K562 (cell line): ENCODE results near the gene ZNF408. TPM values are rescaled to one million over a fixed set of nuclear protein-coding genes. Genes with fewer than 3 reads are reported as not detected.

Source experiments
- ATAC-seq: fragments of 200-7000 bp; cut with Tn5 transposase; 3 replicates; pipeline ENCODE4 v1.9.1; 2020; ENCODE audit warnings: moderate library complexity
- BruUV-seq: library from RNA; stranded (reverse); fragments of 400-500 nt; replicated peaks from 2 replicates; lab custom pipeline; 2021; lab: Mats Ljungman, UMichigan
- CTCF ChIA-PET: fragments of 300-600 bp; formaldehyde crosslinking; extraction: SDS; loops from one replicate; lab custom pipeline; 2021; ENCODE audit warnings: low intra/inter-chr PET ratio; lab: Yijun Ruan, JAX
- POLR2A ChIA-PET: fragments of 300-600, 350-650 bp; sonication (Branson Sonifier 250); formaldehyde crosslinking; extraction: SDS; loops from one replicate; lab custom pipeline; 2021; ENCODE audit warnings: antibody characterized with exemption, inconsistent platforms; lab: Yijun Ruan, JAX
- DNase-seq, 4 experiments: peaks; one replicate each; pipeline versions ENCODE4 v3.0.0 to v3.0.0-alpha.2; 2011 to 2018; ENCODE audit warnings: low spot score in 3 of 4, mixed read lengths in 3 of 4; ENCODE audit errors: extremely low read depth in 1 of 4
- FAIRE-seq: peaks from 2 replicates; lab custom pipeline; 2011; peaks lifted over from hg19 to GRCh38; lab: Jason Lieb, UNC
- H2AFZ ChIP-seq: 2 replicates; pipeline ENCODE4 v1.6.0; 2011; ENCODE audit warnings: low read depth, low read length, control low read depth, inconsistent platforms
- H3K27ac ChIP-seq: fragments of 200-600 bp; 3 replicates; pipeline ENCODE4 v1.8.0; 2011; ENCODE audit warnings: low read depth, mild to moderate bottlenecking, control low read depth, inconsistent platforms, low read length, moderate library complexity, mixed read lengths; ENCODE audit errors: extremely low read depth
- H3K27me3 ChIP-seq, 2 experiments: fragments of 300-600 bp in 1 of 2; 2 replicates in 1 of 2; 3 replicates in 1 of 2; pipeline versions ENCODE4 v1.6.0 to v1.8.0; 2011; ENCODE audit warnings: inconsistent platforms in 2 of 2, low read length in 2 of 2, mild to moderate bottlenecking in 1 of 2, mixed read lengths in 1 of 2, moderate library complexity in 1 of 2; ENCODE audit not compliant: control insufficient read depth in 2 of 2, insufficient read depth in 2 of 2
- H3K36me3 ChIP-seq: fragments of 300-600 bp; 3 replicates; pipeline ENCODE4 v1.8.0; 2011; ENCODE audit warnings: mild to moderate bottlenecking, low read length, inconsistent platforms; ENCODE audit not compliant: control insufficient read depth, insufficient read depth
- H3K4me1 ChIP-seq, 2 experiments: fragments of 200-600 bp in 1 of 2; replicated peaks in 1 of 2; 2 replicates in 1 of 2; 3 replicates in 1 of 2; pipeline versions ENCODE4 v1.5.1 to v1.8.0; 2011; ENCODE audit warnings: inconsistent platforms in 2 of 2, low read length in 2 of 2, mild to moderate bottlenecking in 1 of 2, mixed read lengths in 1 of 2, moderate library complexity in 1 of 2; ENCODE audit not compliant: control insufficient read depth in 2 of 2, insufficient read depth in 2 of 2
- H3K4me2 ChIP-seq: 2 replicates; pipeline ENCODE4 v1.6.1; 2011; ENCODE audit warnings: low read length, control low read depth, inconsistent platforms, mixed read lengths; ENCODE audit not compliant: insufficient read depth
- H3K4me3 ChIP-seq: fragments of 200-600 bp; sonication (generic), shearing (Covaris generic); 2 replicates; pipeline ENCODE4 v1.5.1; 2016; ENCODE audit warnings: control low read depth, inconsistent platforms
- H3K79me2 ChIP-seq: fragments of 200-600 bp; 3 replicates; pipeline ENCODE4 v1.8.0; 2011; ENCODE audit warnings: low read length, inconsistent platforms; ENCODE audit not compliant: control insufficient read depth, insufficient read depth
- H3K9ac ChIP-seq, 2 experiments: 2 replicates each; pipeline versions ENCODE4 v1.6.0 to v1.6.1; 2011; ENCODE audit warnings: low read depth in 2 of 2, low read length in 2 of 2, control low read depth in 1 of 2, inconsistent platforms in 1 of 2, mild to moderate bottlenecking in 1 of 2, mixed read lengths in 1 of 2; ENCODE audit not compliant: insufficient read depth in 1 of 2
- H3K9me1 ChIP-seq: one replicate; pipeline ENCODE4 v1.6.0; 2011; ENCODE audit warnings: inconsistent platforms, mild to moderate bottlenecking, low read length, moderate library complexity; ENCODE audit not compliant: control insufficient read depth, insufficient read depth
- H3K9me3 ChIP-seq: replicated peaks from 2 replicates; pipeline ENCODE4 v1.5.1; 2011; ENCODE audit warnings: low read depth, low read length, inconsistent platforms; ENCODE audit not compliant: control insufficient read depth, insufficient read depth
- H4K20me1 ChIP-seq: replicated peaks from 2 replicates; pipeline ENCODE4 v1.6.1; 2011; ENCODE audit warnings: low read length, inconsistent platforms, mixed read lengths; ENCODE audit not compliant: control insufficient read depth, insufficient read depth
- C11orf30 ChIP-seq: fragments of 450-650 bp; IDR thresholded peaks from 2 replicates; pipeline ENCODE4 v1.6.1; 2016; ENCODE audit warnings: low read depth, mild to moderate bottlenecking
- ID3 ChIP-seq, 2 experiments: fragments of 250-450 bp in 1 of 2; fragments of 450-650 bp in 1 of 2; sonication (Bioruptor Pico) in 1 of 2; IDR thresholded peaks; 2 replicates each; pipeline versions ENCODE4 v1.6.1 to v1.8.0; 2016 to 2021; ENCODE audit warnings: mild to moderate bottlenecking in 2 of 2, moderate library complexity in 2 of 2, missing compliant biosample characterization in 1 of 2, missing genetic modification characterization in 1 of 2
- KAT8 ChIP-seq: fragments of 450-650 bp; IDR thresholded peaks from 2 replicates; pipeline ENCODE4 v1.6.1; 2016; ENCODE audit warnings: low read depth, mild to moderate bottlenecking
- KHSRP ChIP-seq: fragments of 450-650 bp; IDR thresholded peaks from 2 replicates; pipeline ENCODE4 v1.6.1; 2017
- MCM2 ChIP-seq: fragments of 450-650 bp; IDR thresholded peaks from 2 replicates; pipeline ENCODE4 v1.6.1; 2017; ENCODE audit warnings: low read depth, mild to moderate bottlenecking
- NR2C2 ChIP-seq, 2 experiments: fragments of 200-800 bp in 1 of 2; sonication (Bioruptor generic) in 1 of 2; sonication (generic) in 1 of 2; formaldehyde crosslinking in 1 of 2; IDR thresholded peaks; 2 replicates each; pipeline versions ENCODE4 v1.6.1 to v1.8.0; 2016 to 2022; ENCODE audit warnings: mild to moderate bottlenecking in 1 of 2, missing compliant biosample characterization in 1 of 2, missing genetic modification characterization in 1 of 2, missing genetic modification reagents in 1 of 2
- PHF8 ChIP-seq: fragments of 200-600 bp; sonication (generic); IDR thresholded peaks from 2 replicates; pipeline ENCODE4 v1.6.1; 2012; ENCODE audit warnings: mixed run types, mild to moderate bottlenecking, inconsistent platforms, low read length, moderate library complexity, borderline replicate concordance
- POLR3A ChIP-seq: IDR thresholded peaks from 2 replicates; pipeline ENCODE4 v1.6.1; 2011; ENCODE audit warnings: borderline replicate concordance, mild to moderate bottlenecking, moderate library complexity; ENCODE audit not compliant: insufficient read length, insufficient read depth; ENCODE audit errors: extremely low read depth
- RBBP5 ChIP-seq: fragments of 200-600 bp; sonication (generic); IDR thresholded peaks from 2 replicates; pipeline ENCODE4 v1.6.1; 2012; ENCODE audit warnings: borderline replicate concordance, mild to moderate bottlenecking, low read length, control low read depth, inconsistent platforms; ENCODE audit not compliant: insufficient read depth, poor library complexity, severe bottlenecking
- RBM15 ChIP-seq: fragments of 200-400 bp; formaldehyde crosslinking; IDR thresholded peaks from 2 replicates; pipeline ENCODE4 v1.6.1; 2018; ENCODE audit warnings: mild to moderate bottlenecking, low read length, moderate library complexity; ENCODE audit not compliant: insufficient read depth
- RBM34 ChIP-seq: fragments of 200-400 bp; formaldehyde crosslinking; IDR thresholded peaks from 2 replicates; pipeline ENCODE4 v1.6.1; 2018; ENCODE audit warnings: low read length, borderline replicate concordance; ENCODE audit not compliant: insufficient read depth
- ZBTB11 ChIP-seq, 3 experiments: fragments of 200-800 bp in 1 of 3; fragments of 250-450 bp in 1 of 3; fragments of 450-650 bp in 1 of 3; sonication (Bioruptor Pico) in 1 of 3; sonication (Bioruptor generic) in 1 of 3; formaldehyde crosslinking in 1 of 3; IDR thresholded peaks; 2 replicates each; pipeline versions ENCODE4 v1.6.1 to v1.8.0; 2016 to 2022; ENCODE audit warnings: mild to moderate bottlenecking in 2 of 3, missing genetic modification characterization in 2 of 3, missing compliant biosample characterization in 1 of 3, moderate library complexity in 1 of 3
- ZBTB7A ChIP-seq: IDR thresholded peaks from 2 replicates; pipeline ENCODE4 v1.6.1; 2011; ENCODE audit warnings: low read depth, mild to moderate bottlenecking, low read length, moderate library complexity, borderline replicate concordance; ENCODE audit not compliant: control insufficient read depth
- ZNF217 ChIP-seq: sonication (generic); formaldehyde crosslinking; IDR thresholded peaks from 2 replicates; pipeline ENCODE4 v1.8.0; 2022; ENCODE audit warnings: mild to moderate bottlenecking, missing genetic modification reagents
- WGBS: fragments of 100-300 bp; shearing (Covaris generic); methylation state at CpG from one replicate; pipeline ENCODE4 v1.1.6; 2016; ENCODE audit warnings: low coverage, mixed read lengths; ENCODE audit not compliant: insufficient coverage; ENCODE audit errors: missing lambda C conversion rate; 5-methylcytosine and 5-hydroxymethylcytosine counted together
- in situ Hi-C: fragments of 300-500 bp; cut with MboI; formaldehyde crosslinking; loops from 4 replicates; pipeline ENCODE4 v1.15.0; 2018; ENCODE audit warnings: inconsistent platforms, mixed read lengths
- intact Hi-C: fragments of 100-400 bp; cut with micrococcal nuclease; formaldehyde crosslinking; loops from 2 replicates; pipeline ENCODE4 v1.14.2; 2022
- polyA plus RNA-seq, 8 experiments: library from polyadenylated mRNA; depleted of rRNA in 4 of 8; stranded (reverse) in 5 of 8; unstranded in 3 of 8; fragments of >200 nt; fragmentation: Nextera tagmentation in 2 of 8; fragmentation: Illumina TruSeq in 1 of 8; extraction: Ambion mirVana in 2 of 8; extraction: Trizol in 1 of 8; gene quantifications; 2 replicates each; pipeline versions ENCODE4 v1.2.1 to v1.2.3, GENCODE V29; 2011 to 2014; ENCODE audit warnings: inconsistent platforms in 1 of 8, missing spikeins in 1 of 8
- total RNA-seq, 7 experiments: library from RNA; depleted of rRNA in 6 of 7; stranded (reverse); fragments of >200 nt in 6 of 7; fragmentation: Illumina TruSeq in 2 of 7; extraction: Trizol in 2 of 7; gene quantifications; 2 replicates each; pipeline versions ENCODE4 v1.2.1 to v1.2.3, GENCODE V29; 2011 to 2021; ENCODE audit warnings: low replicate concordance in 1 of 7

Gene ZNF408
- total and polyA plus RNA-seq, 9 of the 15 experiments (the other 6 are each of a cell fraction or from before 2014, with no cell fraction given): 0.15 to 18.4 (median 7.4) TPM

- no peaks in the 10 kb centered on the region for H3K9me1 ChIP-seq
- H4K20me1 ChIP-seq: no peaks in the 10 kb centered on the region
- peak overlapping the region; percentile 96 for H3K4me2 ChIP-seq
- peaks cover 50% of the 10 kb centered on the region for H3K36me3 ChIP-seq
- TSS peak; percentile 76 for BruUV-seq
- WGBS: 1% methylated on average over 29 of the region's 29 CpGs
- no peak for FAIRE-seq
- peak overlapping the region; percentile 93 for H3K4me3 ChIP-seq
- H3K27me3 ChIP-seq: no peaks in the 10 kb centered on the region
- in situ Hi-C loops: no loop called here
- ATAC-seq: peak; percentile 8
- POLR2A ChIA-PET: interaction anchor here (0.6 to 1.5 kb wide), 10 partner anchors 8 to 153 kb away, joined by 3 to 7 read pairs (median 3); partner anchors contain the start of gene F2
- H3K9me3 ChIP-seq: no peaks in the 10 kb centered on the region
- H2AFZ ChIP-seq: peak overlapping the region; percentile 100
- peaks cover 47% of the 10 kb centered on the region for H3K79me2 ChIP-seq
- peaks cover 17 to 24% of the 10 kb centered on the region in 2 experiments for H3K4me1 ChIP-seq
- intact Hi-C loops: no loop called here
- peak overlapping the region; percentile 99 for H3K27ac ChIP-seq
- CTCF ChIA-PET: no interaction called here
- H3K9ac ChIP-seq: peak overlapping the region; percentile 96 to 98
- DNase-seq: peak in 2 of 4 experiments; percentile 20 to 48
- TF ChIP-seq C11orf30 (no peak), RBM34 (no peak), POLR3A (no peak), KHSRP (no peak), ZBTB11 (CRISPR knock-in tag; IDR thresholded peaks at IDR 0.05) (peak in 1 of 3 experiments; percentile 93; a peak in 1 of 6 replicates), ZNF217 (CRISPR knock-in tag) (no peak), PHF8 (peak; percentile 57; the same call in 1 of the 2 replicates), ZBTB7A (peak; percentile 29; the same call in 1 of the 2 replicates), KAT8 (no peak; the same call in 1 of the 2 replicates), RBM15 (no peak), MCM2 (no peak), RBBP5 (peak; percentile 12), NR2C2 (CRISPR knock-in tag; IDR thresholded peaks at IDR 0.05) (no peak), NR2C2 (tag; IDR thresholded peaks at IDR 0.05) (peak; percentile 87; the same call in 1 of the 2 replicates), ID3 (CRISPR knock-in tag; IDR thresholded peaks at IDR 0.05) (no peak), ID3 (tag; IDR thresholded peaks at IDR 0.05) (0 out of 2 replicates have a peak, but pooled peaks have one; percentile 5)
Observed at GRCh38 chr11:46701078-46701654, 335 bp downstream of the ZNF408 start.
